Smooth muscle cell (in vitro differentiated cells): ENCODE measurements around the gene NTF3. TPM values are rescaled to one million over a fixed set of nuclear protein-coding genes. Genes with fewer than 3 reads are reported as not detected.
A peak's percentile ranks its signal among the peaks of the same experiment; 100 is the strongest.

Experiments
- DNase-seq: peaks from one replicate; lab custom pipeline; 2025; ENCODE audit not compliant: unreplicated experiment; lab: John Stamatoyannopoulos, UW
- H2AFZ ChIP-seq: fragments of 200-600 bp; sonication (generic); 2 replicates; pipeline ENCODE4 v1.6.0; 2016; ENCODE audit warnings: antibody characterized with exemption, low read depth, mild to moderate bottlenecking
- H3F3A ChIP-seq: fragments of 200-600 bp; sonication (generic); 2 replicates; pipeline ENCODE4 v1.6.0; 2017; ENCODE audit warnings: antibody characterized with exemption, low read depth
- H3K27ac ChIP-seq: fragments of 200-600 bp; sonication (generic); 2 replicates; pipeline ENCODE4 v1.5.1; 2016; ENCODE audit warnings: low read depth, mild to moderate bottlenecking
- H3K27me3 ChIP-seq: fragments of 200-600 bp; sonication (generic); 2 replicates; pipeline ENCODE4 v1.6.1; 2016; ENCODE audit warnings: low read depth, mild to moderate bottlenecking
- H3K36me3 ChIP-seq: fragments of 200-600 bp; sonication (generic); 2 replicates; pipeline ENCODE4 v1.5.1; 2016; ENCODE audit warnings: low read depth
- H3K4me1 ChIP-seq: fragments of 200-600 bp; sonication (generic); 2 replicates; pipeline ENCODE4 v1.5.1; 2016; ENCODE audit warnings: low read depth
- H3K4me2 ChIP-seq: fragments of 200-600 bp; sonication (generic); 2 replicates; pipeline ENCODE4 v1.6.0; 2016; ENCODE audit warnings: mild to moderate bottlenecking
- H3K4me3 ChIP-seq: fragments of 200-600 bp; sonication (generic); 2 replicates; pipeline ENCODE4 v1.5.1; 2016; ENCODE audit warnings: mild to moderate bottlenecking
- H3K79me2 ChIP-seq: fragments of 200-600 bp; sonication (generic); 2 replicates; pipeline ENCODE4 v1.6.0; 2016; ENCODE audit warnings: low read depth, mild to moderate bottlenecking
- H3K9ac ChIP-seq: fragments of 200-600 bp; sonication (generic); 2 replicates; pipeline ENCODE4 v1.6.0; 2016; ENCODE audit warnings: low read depth
- H3K9me3 ChIP-seq: fragments of 200-600 bp; sonication (generic); replicated peaks from 2 replicates; pipeline ENCODE4 v1.5.1; 2016; ENCODE audit warnings: low read depth
- H4K20me1 ChIP-seq: fragments of 200-600 bp; sonication (generic); 2 replicates; pipeline ENCODE4 v1.6.0; 2016; ENCODE audit warnings: low read depth
- CTCF ChIP-seq: fragments of 200-600 bp; sonication (generic); IDR thresholded peaks from 2 replicates; pipeline ENCODE4 v1.5.1; 2017; ENCODE audit warnings: borderline replicate concordance, mild to moderate bottlenecking, antibody characterized with exemption; ENCODE audit not compliant: insufficient read depth, poor library complexity, severe bottlenecking
- WGBS: methylation state at CpG from one replicate; pipeline ENCODE4 v1.1.7; 2016; ENCODE audit warnings: low lambda C conversion rate; 5-methylcytosine and 5-hydroxymethylcytosine counted together
- polyA plus RNA-seq: library from polyadenylated mRNA; unstranded; fragments of >200 nt; fragmentation: Nextera tagmentation; extraction: Ambion mirVana; gene quantifications from 2 replicates; pipeline ENCODE4 v1.2.1, GENCODE V29; 2016
- total RNA-seq: library from RNA; depleted of rRNA; stranded (reverse); fragments of >200 nt; gene quantifications from 2 replicates; pipeline ENCODE4 v1.2.3, GENCODE V29; 2014

Gene NTF3
- total and polyA plus RNA-seq, 2 experiments from 2014 or later: 1.1 to 3.4 TPM

GRCh38 chr12:5444520-5444919, 12.6 kb downstream of the NTF3 start:
- TF ChIP-seq CTCF: no peak
- no peaks in the 10 kb centered on the region for H3K36me3 ChIP-seq
- H3F3A ChIP-seq: no peaks in the 10 kb centered on the region
- no peaks in the 10 kb centered on the region for H4K20me1 ChIP-seq
- no peak overlapping the region for H3K9ac ChIP-seq
- H3K27ac ChIP-seq: no peak overlapping the region
- H3K4me1 ChIP-seq: peaks cover 10% of the 10 kb centered on the region
- H3K4me3 ChIP-seq: no peak overlapping the region
- no peaks in the 10 kb centered on the region for H3K79me2 ChIP-seq
- no peak for DNase-seq
- WGBS: 80% methylated on average over 6 of the region's 6 CpGs
- no peaks in the 10 kb centered on the region for H3K9me3 ChIP-seq
- H3K27me3 ChIP-seq: peaks cover 36% of the 10 kb centered on the region
- H3K4me2 ChIP-seq: no peak overlapping the region
- H2AFZ ChIP-seq: no peak overlapping the region

GRCh38 chr12:5447320-5447719, 15.4 kb downstream of the NTF3 start:
- H3F3A ChIP-seq: no peaks in the 10 kb centered on the region
- no peak overlapping the region for H3K27ac ChIP-seq
- no peak overlapping the region for H3K4me3 ChIP-seq
- no peaks in the 10 kb centered on the region for H4K20me1 ChIP-seq
- WGBS: 93% methylated on average over 5 of the region's 5 CpGs
- H3K79me2 ChIP-seq: no peaks in the 10 kb centered on the region
- no peak overlapping the region for H2AFZ ChIP-seq
- no peaks in the 10 kb centered on the region for H3K9me3 ChIP-seq
- no peak for TF ChIP-seq CTCF
- H3K9ac ChIP-seq: no peak overlapping the region
- H3K4me2 ChIP-seq: no peak overlapping the region
- no peaks in the 10 kb centered on the region for H3K36me3 ChIP-seq
- peaks cover 36% of the 10 kb centered on the region for H3K27me3 ChIP-seq
- no peaks in the 10 kb centered on the region for H3K4me1 ChIP-seq
- DNase-seq: no peak

- TF ChIP-seq CTCF: no peak
- no peaks in the 10 kb centered on the region for H3F3A ChIP-seq
- H4K20me1 ChIP-seq: no peaks in the 10 kb centered on the region
- DNase-seq: no peak
- no peak overlapping the region for H3K4me3 ChIP-seq
- peaks cover 22% of the 10 kb centered on the region for H3K27me3 ChIP-seq
- WGBS: 7% methylated on average over 1 of the region's 1 CpG
- peak overlapping the region; percentile 29 for H3K4me2 ChIP-seq
- H3K27ac ChIP-seq: peak overlapping the region; percentile 37
- H3K4me1 ChIP-seq: no peaks in the 10 kb centered on the region
- H3K9me3 ChIP-seq: no peaks in the 10 kb centered on the region
- H2AFZ ChIP-seq: no peak overlapping the region
- H3K36me3 ChIP-seq: no peaks in the 10 kb centered on the region
- no peaks in the 10 kb centered on the region for H3K79me2 ChIP-seq
- no peak overlapping the region for H3K9ac ChIP-seq
These were observed 19.3 kb downstream of the NTF3 start for GRCh38 chr12:5451251-5451650.

GRCh38 chr12:5452569-5452968, 20.7 kb downstream of the NTF3 start:
- no peak for TF ChIP-seq CTCF
- peaks cover 8% of the 10 kb centered on the region for H3K4me1 ChIP-seq
- no peak overlapping the region for H2AFZ ChIP-seq
- no peak for DNase-seq
- H3K36me3 ChIP-seq: no peaks in the 10 kb centered on the region
- no peaks in the 10 kb centered on the region for H4K20me1 ChIP-seq
- H3K27me3 ChIP-seq: peaks cover 13% of the 10 kb centered on the region
- 95% methylated on average over 9 of the region's 9 CpGs for WGBS
- no peak overlapping the region for H3K4me2 ChIP-seq
- H3K9me3 ChIP-seq: no peaks in the 10 kb centered on the region
- H3K79me2 ChIP-seq: no peaks in the 10 kb centered on the region
- no peak overlapping the region for H3K9ac ChIP-seq
- no peak overlapping the region for H3K27ac ChIP-seq
- peaks cover 6% of the 10 kb centered on the region for H3F3A ChIP-seq
- no peak overlapping the region for H3K4me3 ChIP-seq
